GM12878 (cell line): Measurements from ENCODE around the gene CIRBP. TPM values are rescaled to one million over a fixed set of nuclear protein-coding genes. Genes with fewer than 3 reads are reported as not detected.
A peak's percentile ranks its signal among the peaks of the same experiment; 100 is the strongest.

Source experiments
- ATF3 ChIP-seq: IDR thresholded peaks from 2 replicates; pipeline ENCODE4 v1.6.1; 2011; ENCODE audit warnings: low read depth, mild to moderate bottlenecking, low read length, moderate library complexity, borderline replicate concordance; ENCODE audit errors: extremely low read depth
- BACH1 ChIP-seq: fragments of 450-650 bp; IDR thresholded peaks from 2 replicates; pipeline ENCODE4 v1.6.1; 2017; ENCODE audit warnings: mild to moderate bottlenecking, borderline replicate concordance
- HDAC2 ChIP-seq: fragments of 200-600 bp; sonication (generic); IDR thresholded peaks from 2 replicates; pipeline ENCODE4 v1.6.1; 2017
- IRF5 ChIP-seq: fragments of 450-650 bp; IDR thresholded peaks from 2 replicates; pipeline ENCODE4 v1.6.1; 2017; ENCODE audit warnings: borderline replicate concordance
- MLLT1 ChIP-seq: fragments of 450-650 bp; IDR thresholded peaks from 2 replicates; pipeline ENCODE4 v1.6.1; 2016; ENCODE audit warnings: mild to moderate bottlenecking
- MYB ChIP-seq: fragments of 150-350 bp; IDR thresholded peaks from 2 replicates; pipeline ENCODE4 v1.6.1; 2014; ENCODE audit warnings: mild to moderate bottlenecking, low read depth, low read length, borderline replicate concordance
- NFYB ChIP-seq: IDR thresholded peaks from 2 replicates; pipeline ENCODE4 v1.6.1; 2011; ENCODE audit warnings: low read depth, mild to moderate bottlenecking, low read length, improper control_type of control experiment, moderate library complexity; ENCODE audit not compliant: insufficient read depth
- PML ChIP-seq: IDR thresholded peaks from 2 replicates; pipeline ENCODE4 v1.6.1; 2012; ENCODE audit warnings: low read length, inconsistent platforms
- POLR2AphosphoS2 ChIP-seq: IDR thresholded peaks from 2 replicates; pipeline ENCODE4 v1.6.1; 2011; ENCODE audit warnings: low read depth, mild to moderate bottlenecking, low read length, improper control_type of control experiment, moderate library complexity
- RELB ChIP-seq: fragments of 450-650 bp; IDR thresholded peaks from 2 replicates; pipeline ENCODE4 v1.6.1; 2017; ENCODE audit warnings: low read depth, mild to moderate bottlenecking, moderate library complexity
- SMARCA5 ChIP-seq: fragments of 450-650 bp; IDR thresholded peaks from 2 replicates; pipeline ENCODE4 v1.6.1; 2017; ENCODE audit warnings: mild to moderate bottlenecking
- SMC3 ChIP-seq: IDR thresholded peaks from 2 replicates; pipeline ENCODE4 v1.6.1; 2011; ENCODE audit warnings: low read length, improper control_type of control experiment, borderline replicate concordance
- SRF ChIP-seq, 2 experiments: IDR thresholded peaks; 2 replicates each; pipeline ENCODE4 v1.6.1; 2011; ENCODE audit warnings: low read depth in 2 of 2, low read length in 2 of 2, mild to moderate bottlenecking in 1 of 2, moderate library complexity in 1 of 2
- SUZ12 ChIP-seq: fragments of 200-600 bp; sonication (generic); IDR thresholded peaks from one replicate; pipeline ENCODE4 v1.6.1; 2018; ENCODE audit warnings: antibody characterized with exemption, mild to moderate bottlenecking; ENCODE audit not compliant: unreplicated experiment
- TCF12 ChIP-seq: IDR thresholded peaks from 2 replicates; pipeline ENCODE4 v1.6.1; 2011; ENCODE audit warnings: low read depth, mild to moderate bottlenecking, low read length
- TCF3 ChIP-seq: IDR thresholded peaks from 2 replicates; pipeline ENCODE4 v1.6.1; 2012; ENCODE audit warnings: low read depth, mild to moderate bottlenecking, low read length, borderline replicate concordance; ENCODE audit not compliant: insufficient read depth
- ZBED1 ChIP-seq: IDR thresholded peaks from 2 replicates; pipeline ENCODE4 v1.6.1; 2016; ENCODE audit warnings: borderline replicate concordance
- ZBTB11 ChIP-seq: fragments of 450-650 bp; formaldehyde crosslinking; IDR thresholded peaks from 2 replicates; pipeline ENCODE4 v1.5.0; 2022; ENCODE audit warnings: mild to moderate bottlenecking, missing genetic modification characterization
- polyA plus RNA-seq, 11 experiments: library from polyadenylated mRNA; depleted of rRNA in 4 of 11; unstranded in 6 of 11; stranded (reverse) in 5 of 11; fragments of >200 nt; fragmentation: Nextera tagmentation in 4 of 11; fragmentation: Illumina TruSeq in 1 of 11; extraction: Ambion mirVana in 4 of 11; extraction: Trizol in 1 of 11; gene quantifications; 1 replicate in 1 of 11; 2 replicates in 10 of 11; pipeline versions ENCODE4 v1.2.1 to v1.2.3, GENCODE V29; 2011 to 2016; ENCODE audit warnings: inconsistent platforms in 2 of 11, missing spikeins in 2 of 11, low read depth in 1 of 11
- total RNA-seq, 4 experiments: library from RNA; depleted of rRNA in 3 of 4; stranded (reverse); fragments of >200 nt in 3 of 4; fragmentation: Illumina TruSeq in 1 of 4; extraction: Trizol in 1 of 4; gene quantifications; 2 replicates each; pipeline versions ENCODE4 v1.2.1 to v1.2.3, GENCODE V29; 2013 to 2021
- TF ChIP-seq, protein P1 (sequence below): IDR thresholded peaks from 2 replicates; pipeline ENCODE4 v1.6.1; 2011; ENCODE audit warnings: low read depth, low read length, improper control_type of control experiment, borderline replicate concordance

The CIRBP gene
- total and polyA plus RNA-seq, 10 of the 15 experiments (the other 5 are each of a cell fraction or from before 2014, with no cell fraction given), result 27.6 to 335 (median 229) TPM

- TF ChIP-seq PML, result no peak
- TF ChIP-seq HDAC2, result no peak
- TF ChIP-seq SMC3, result no peak
- no peak; the same call in 1 of the 2 replicates for TF ChIP-seq RELB
- peak; percentile 73; the same call in 1 of the 2 replicates for TF ChIP-seq POLR2AphosphoS2
- TF ChIP-seq TCF3, result no peak
- no peak for TF ChIP-seq NFYB
- TF ChIP-seq MYB, result no peak
- TF ChIP-seq BACH1, result peak; percentile 95
- TF ChIP-seq SUZ12, result no peak
- TF ChIP-seq SMARCA5, result peak; percentile 94
- no peak; the same call in 1 of the 2 replicates for TF ChIP-seq MLLT1
- TF ChIP-seq ZBTB11 (CRISPR knock-in tag), result no peak
- TF ChIP-seq SRF (IDR thresholded peaks at IDR 0.05; ENCODE audit: low read depth in 2 of 2, low read length in 2 of 2), result no peak
- peak; percentile 64; the same call in 1 of the 2 replicates for TF ChIP-seq ATF3
- TF ChIP-seq, protein P1, sequence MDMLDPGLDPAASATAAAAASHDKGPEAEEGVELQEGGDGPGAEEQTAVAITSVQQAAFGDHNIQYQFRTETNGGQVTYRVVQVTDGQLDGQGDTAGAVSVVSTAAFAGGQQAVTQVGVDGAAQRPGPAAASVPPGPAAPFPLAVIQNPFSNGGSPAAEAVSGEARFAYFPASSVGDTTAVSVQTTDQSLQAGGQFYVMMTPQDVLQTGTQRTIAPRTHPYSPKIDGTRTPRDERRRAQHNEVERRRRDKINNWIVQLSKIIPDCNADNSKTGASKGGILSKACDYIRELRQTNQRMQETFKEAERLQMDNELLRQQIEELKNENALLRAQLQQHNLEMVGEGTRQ, result peak; percentile 77
- no peak for TF ChIP-seq IRF5
- no peak for TF ChIP-seq ZBED1
- no peak for TF ChIP-seq TCF12
Observed at GRCh38 chr19:1269478-1270212, 513 bp downstream of the CIRBP start (continued).
